IMR-90 (cell line): Measurements from ENCODE around the gene FNDC3A. TPM values are rescaled to one million over a fixed set of nuclear protein-coding genes. Genes with fewer than 3 reads are reported as not detected.
"Not testable (repeated sequence)": the region's sequence is repeated elsewhere in the genome, so short reads cannot be mapped to it uniquely, and the experiment has no call there.

Experiments
- ATAC-seq: fragments of 200-7000 bp; cut with Tn5 transposase; 2 replicates; pipeline ENCODE4 v1.9.1; 2020; ENCODE audit warnings: low read depth, mild to moderate bottlenecking, moderate library complexity
- BruUV-seq: library from RNA; stranded (reverse); fragments of 400-500 nt; replicated peaks from 2 replicates; lab custom pipeline; 2021; lab: Mats Ljungman, UMichigan
- CTCF ChIA-PET: fragments of 300-600 bp; formaldehyde crosslinking; extraction: SDS; loops from one replicate; lab custom pipeline; 2021; ENCODE audit warnings: antibody characterized with exemption; lab: Yijun Ruan, JAX
- POLR2A ChIA-PET: fragments of 300-600 bp; sonication (Branson Sonifier 250); formaldehyde crosslinking; loops from one replicate; lab custom pipeline; 2022; ENCODE audit warnings: antibody characterized with exemption; ENCODE audit not compliant: unreplicated experiment; lab: Charles Lee
- DNase-seq: peaks from one replicate; pipeline ENCODE4 v3.0.0; 2013
- H2AFZ ChIP-seq: replicated peaks from 2 replicates; pipeline ENCODE3; 2013; ENCODE audit warnings: low read length, mild to moderate bottlenecking; ENCODE audit not compliant: poor library complexity
- H2AK5ac ChIP-seq: 2 replicates; pipeline ENCODE4 v1.6.1; 2013; ENCODE audit warnings: low read depth, low read length, inconsistent platforms
- H2AK9ac ChIP-seq: replicated peaks from 2 replicates; pipeline ENCODE3; 2013; ENCODE audit warnings: mild to moderate bottlenecking, low read depth, low read length, moderate library complexity; ENCODE audit not compliant: poor library complexity
- H2BK120ac ChIP-seq: 2 replicates; pipeline ENCODE4 v1.6.1; 2013; ENCODE audit warnings: low read depth, low read length, inconsistent platforms
- H2BK15ac ChIP-seq: 3 replicates; pipeline ENCODE4 v1.6.1; 2013; ENCODE audit warnings: low read depth, low read length, inconsistent platforms
- H2BK20ac ChIP-seq: 2 replicates; pipeline ENCODE4 v1.6.1; 2013; ENCODE audit warnings: low read depth, mild to moderate bottlenecking, inconsistent platforms, low read length, moderate library complexity
- H2BK5ac ChIP-seq: 2 replicates; pipeline ENCODE4 v1.6.1; 2013; ENCODE audit warnings: mild to moderate bottlenecking, low read depth, low read length, inconsistent platforms; ENCODE audit not compliant: poor library complexity, severe bottlenecking
- H3K14ac ChIP-seq: replicated peaks from 2 replicates; pipeline ENCODE4 v1.6.1; 2013; ENCODE audit warnings: low read depth, low read length, inconsistent platforms
- H3K18ac ChIP-seq: 2 replicates; pipeline ENCODE4 v1.6.1; 2013; ENCODE audit warnings: low read depth, low read length, control low read depth
- H3K23ac ChIP-seq: 2 replicates; pipeline ENCODE4 v1.6.1; 2013; ENCODE audit warnings: low read depth, low read length, inconsistent platforms
- H3K27ac ChIP-seq: 2 replicates; pipeline ENCODE4 v1.5.1; 2013; ENCODE audit warnings: mild to moderate bottlenecking, control low read depth, low read length; ENCODE audit not compliant: insufficient read depth
- H3K27me3 ChIP-seq: 2 replicates; pipeline ENCODE4 v1.6.1; 2013; ENCODE audit warnings: low read length; ENCODE audit not compliant: control insufficient read depth, insufficient read depth
- H3K36me3 ChIP-seq: 2 replicates; pipeline ENCODE4 v1.6.1; 2013; ENCODE audit warnings: low read length, mixed read lengths; ENCODE audit not compliant: control insufficient read depth, insufficient read depth
- H3K4ac ChIP-seq: 2 replicates; pipeline ENCODE4 v1.6.1; 2013; ENCODE audit warnings: low read depth, low read length, inconsistent platforms
- H3K4me1 ChIP-seq: 2 replicates; pipeline ENCODE4 v1.6.1; 2013; ENCODE audit warnings: low read length, mixed read lengths; ENCODE audit not compliant: control insufficient read depth, insufficient read depth
- H3K4me2 ChIP-seq: 2 replicates; pipeline ENCODE4 v1.6.1; 2013; ENCODE audit warnings: low read depth, mild to moderate bottlenecking, control low read depth, low read length, moderate library complexity
- H3K4me3 ChIP-seq: 2 replicates; pipeline ENCODE4 v1.5.1; 2013; ENCODE audit warnings: low read depth, mild to moderate bottlenecking, control low read depth, low read length, moderate library complexity; ENCODE audit not compliant: insufficient read depth
- H3K56ac ChIP-seq: 2 replicates; pipeline ENCODE4 v1.6.1; 2013; ENCODE audit warnings: low read length, inconsistent platforms; ENCODE audit not compliant: insufficient read depth; ENCODE audit errors: extremely low read depth
- H3K79me1 ChIP-seq, 2 experiments: 2 replicates each; pipeline ENCODE4 v1.6.1; 2013; ENCODE audit warnings: low read length in 2 of 2, inconsistent platforms in 1 of 2, low read depth in 1 of 2
- H3K9ac ChIP-seq: 2 replicates; pipeline ENCODE4 v1.6.1; 2013; ENCODE audit warnings: low read depth, low read length, control low read depth
- H3K9me1 ChIP-seq: 2 replicates; pipeline ENCODE4 v1.6.1; 2013; ENCODE audit warnings: low read length, inconsistent platforms; ENCODE audit not compliant: insufficient read depth
- H3K9me3 ChIP-seq: 2 replicates; pipeline ENCODE4 v1.6.1; 2013; ENCODE audit warnings: low read length; ENCODE audit not compliant: control insufficient read depth, insufficient read depth
- H4K20me1 ChIP-seq: 2 replicates; pipeline ENCODE4 v1.6.1; 2013; ENCODE audit warnings: low read length, inconsistent platforms; ENCODE audit not compliant: insufficient read depth
- H4K5ac ChIP-seq: 2 replicates; pipeline ENCODE4 v1.6.1; 2013; ENCODE audit warnings: mild to moderate bottlenecking, low read depth, low read length, control low read depth
- H4K8ac ChIP-seq, 2 experiments: 2 replicates each; pipeline ENCODE4 v1.6.1; 2013; ENCODE audit warnings: low read depth in 2 of 2, low read length in 2 of 2, control low read depth in 1 of 2, inconsistent platforms in 1 of 2
- H4K91ac ChIP-seq: 2 replicates; pipeline ENCODE4 v1.6.1; 2013; ENCODE audit warnings: low read depth, low read length, inconsistent platforms; ENCODE audit not compliant: insufficient read depth
- BHLHE40 ChIP-seq: fragments of 150-350 bp; IDR thresholded peaks from 2 replicates; pipeline ENCODE4 v1.6.1; 2016; ENCODE audit warnings: mild to moderate bottlenecking, low read depth, low read length
- CEBPB ChIP-seq: IDR thresholded peaks from 2 replicates; pipeline ENCODE4 v1.6.1; 2012; ENCODE audit warnings: low read depth, low read length, improper control_type of control experiment
- MXI1 ChIP-seq: IDR thresholded peaks from 2 replicates; pipeline ENCODE4 v1.6.1; 2012; ENCODE audit warnings: low read depth, mild to moderate bottlenecking, low read length, moderate library complexity, borderline replicate concordance
- NFE2L2 ChIP-seq: fragments of 150-350 bp; IDR thresholded peaks from 2 replicates; pipeline ENCODE4 v1.6.1; 2016; ENCODE audit warnings: low read depth, mild to moderate bottlenecking, low read length
- SMC3 ChIP-seq: fragments of 150-350 bp; IDR thresholded peaks from 2 replicates; pipeline ENCODE4 v1.6.1; 2016; ENCODE audit warnings: low read depth, mild to moderate bottlenecking, antibody characterized with exemption, low read length, moderate library complexity
- WGBS, 2 experiments: methylation state at CpG; one replicate each; pipeline versions ENCODE4 v1.1.5 to v1.1.7; 2013; ENCODE audit warnings: missing lambda C conversion rate in 2 of 2; ENCODE audit not compliant: insufficient read length in 1 of 2; ENCODE audit errors: extremely low coverage in 2 of 2; 5-methylcytosine and 5-hydroxymethylcytosine counted together
- dilution Hi-C: fragments of 300-500 bp; cut with HindIII; formaldehyde crosslinking; loops from one replicate; pipeline ENCODE4 v1.14.3; 2018; ENCODE audit warnings: low sequenced_read_pairs; ENCODE audit not compliant: unreplicated experiment
- in situ Hi-C: fragments of 300-500 bp; cut with MboI; formaldehyde crosslinking; loops from 3 replicates; pipeline ENCODE4 v1.14.3; 2019; ENCODE audit warnings: low sequenced_read_pairs, inconsistent platforms, mixed read lengths
- intact Hi-C: fragments of 100-400 bp; cut with micrococcal nuclease; formaldehyde crosslinking; loops from 2 replicates; pipeline ENCODE4 v1.10.0; 2022
- polyA plus RNA-seq, 3 experiments: library from polyadenylated mRNA; depleted of rRNA; stranded (reverse); fragments of >200 nt; gene quantifications; 2 replicates each; pipeline ENCODE4 v1.2.3, GENCODE V29; 2012; ENCODE audit warnings: low replicate concordance in 1 of 3
- total RNA-seq: library from RNA; depleted of rRNA; stranded (reverse); fragments of >200 nt; gene quantifications from 2 replicates; pipeline ENCODE4 v1.2.3, GENCODE V29; 2012
- TF ChIP-seq, protein P1 (sequence below): fragments of 150-350 bp; IDR thresholded peaks from 2 replicates; pipeline ENCODE4 v1.6.1; 2017; ENCODE audit warnings: mild to moderate bottlenecking, antibody characterized with exemption, low read length, low read depth

The FNDC3A gene
- total and polyA plus RNA-seq, 2 of the 4 experiments (the other 2 are of a cell fraction): 29.2 to 60.4 TPM

DNA sequence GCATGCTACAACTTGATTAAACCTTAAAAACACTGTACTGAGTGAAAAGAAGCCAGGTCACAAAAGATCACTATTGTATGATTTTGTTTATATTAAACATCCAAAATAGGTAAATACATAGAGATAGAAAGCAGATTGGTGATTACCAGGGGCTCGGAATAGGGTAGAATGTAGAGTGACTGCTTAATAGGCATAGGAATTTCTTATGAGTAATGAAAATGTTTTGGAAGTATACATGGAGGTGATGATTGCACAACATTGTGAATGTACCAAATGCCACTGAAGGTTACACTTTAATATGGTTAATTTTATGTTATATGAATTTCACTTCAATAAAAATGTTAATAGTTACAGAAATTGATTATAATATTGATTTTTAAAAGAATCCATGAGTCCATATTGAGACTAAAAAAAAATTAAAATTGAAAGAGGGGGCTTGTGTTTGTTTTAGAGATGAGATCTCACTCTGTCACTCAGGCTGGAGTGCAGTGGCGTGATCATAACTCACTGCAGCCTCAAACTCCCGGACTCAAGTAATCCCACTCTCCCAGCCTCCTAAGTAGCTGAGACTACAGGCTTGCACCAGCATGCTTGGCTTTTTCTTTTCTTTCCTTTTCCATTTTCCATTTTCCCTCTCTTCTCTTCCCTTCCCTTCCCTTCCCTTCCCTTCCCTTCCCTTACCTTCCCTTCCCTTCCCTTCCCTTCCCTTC, 85.1 kb downstream of the FNDC3A start:
- Histone ChIP-seq H2BK15ac (no peak overlapping the region), H3K36me3 (peaks cover 1% of the 10 kb centered on the region; the same call in 1 of the 2 replicates), H3K14ac (no peak overlapping the region), H4K20me1 (no peaks in the 10 kb centered on the region), H3K18ac (peak overlapping the region; percentile 70), H2AK5ac (peak overlapping the region; percentile 81), H2AFZ (no peak overlapping the region), H2AK9ac (no peak overlapping the region), H4K91ac (no peak overlapping the region), H3K27ac (no peak overlapping the region), H2BK20ac (peak overlapping the region; percentile 14; the same call in 1 of the 2 replicates), H4K8ac (peak overlapping the region in 1 of 2 experiments; percentile 38; a peak in 1 of 4 replicates), H4K5ac (peak overlapping the region; percentile 87; the same call in 1 of the 2 replicates), H3K9me1 (no peaks in the 10 kb centered on the region), H3K4me3 (no peak overlapping the region), H3K27me3 (no peaks in the 10 kb centered on the region), H3K9ac (no peak overlapping the region), H3K56ac (no peak overlapping the region), H3K4ac (no peak overlapping the region), H3K4me2 (no peak overlapping the region), H2BK5ac (peak overlapping the region; percentile 72), H2BK120ac (no peak overlapping the region), H3K9me3 (no peaks in the 10 kb centered on the region), H3K23ac (no peak overlapping the region), H3K4me1 (peaks cover 3% of the 10 kb centered on the region; the same call in 1 of the 2 replicates), H3K79me1 (peaks cover 28 to 44% of the 10 kb centered on the region in 2 experiments)
- TF ChIP-seq NFE2L2 (no peak), BHLHE40 (no peak), CEBPB (peak; percentile 95), SMC3 (no peak), MXI1 (no peak)
- TF ChIP-seq, protein P1, sequence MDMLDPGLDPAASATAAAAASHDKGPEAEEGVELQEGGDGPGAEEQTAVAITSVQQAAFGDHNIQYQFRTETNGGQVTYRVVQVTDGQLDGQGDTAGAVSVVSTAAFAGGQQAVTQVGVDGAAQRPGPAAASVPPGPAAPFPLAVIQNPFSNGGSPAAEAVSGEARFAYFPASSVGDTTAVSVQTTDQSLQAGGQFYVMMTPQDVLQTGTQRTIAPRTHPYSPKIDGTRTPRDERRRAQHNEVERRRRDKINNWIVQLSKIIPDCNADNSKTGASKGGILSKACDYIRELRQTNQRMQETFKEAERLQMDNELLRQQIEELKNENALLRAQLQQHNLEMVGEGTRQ: no peak
- dilution Hi-C loops (no loop called here), intact Hi-C loops (no loop called here), in situ Hi-C loops (no loop called here)
- WGBS, 2 experiments: no CpG with 5 or more reads among the region's 3 CpGs
- ATAC-seq: no peak
- POLR2A ChIA-PET: no interaction called here
- no TSS peak for BruUV-seq
- CTCF ChIA-PET: no interaction called here
- peak; percentile 20 for DNase-seq

DNA sequence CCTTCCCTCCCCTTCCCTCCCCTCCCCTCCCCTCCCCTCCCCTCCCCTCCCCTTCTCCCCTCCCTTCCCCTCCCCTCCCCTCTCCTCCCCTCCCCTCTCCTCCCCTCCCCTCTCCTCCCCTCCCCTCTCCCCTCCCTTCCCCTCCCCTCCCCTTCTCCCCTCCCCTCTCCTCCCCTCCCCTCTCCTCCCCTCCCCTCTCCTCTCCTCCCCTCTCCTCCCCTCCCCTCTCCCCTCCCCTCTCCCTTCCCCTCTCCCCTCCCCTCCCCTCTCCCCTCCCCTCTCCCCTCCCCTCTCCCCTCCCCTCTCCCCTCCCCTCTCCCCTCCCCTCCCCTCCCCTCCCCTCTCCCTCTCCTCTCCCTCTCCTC, 85.7 kb downstream of the FNDC3A start:
- H3K18ac ChIP-seq, intact Hi-C loops, H2BK20ac ChIP-seq, H4K5ac ChIP-seq, H3K4me2 ChIP-seq, H3K4ac ChIP-seq, H3K56ac ChIP-seq, H3K4me3 ChIP-seq, H3K36me3 ChIP-seq, CTCF ChIA-PET, H3K9ac ChIP-seq, H2AK5ac ChIP-seq, H3K27ac ChIP-seq, H4K20me1 ChIP-seq, H2AFZ ChIP-seq, H2AK9ac ChIP-seq, ATAC-seq, H4K91ac ChIP-seq, H2BK15ac ChIP-seq, H2BK5ac ChIP-seq, H2BK120ac ChIP-seq, H3K14ac ChIP-seq, H3K9me3 ChIP-seq, H3K27me3 ChIP-seq, DNase-seq, H3K9me1 ChIP-seq, POLR2A ChIA-PET, BruUV-seq, in situ Hi-C loops, H3K4me1 ChIP-seq, dilution Hi-C loops, H3K23ac ChIP-seq, H4K8ac ChIP-seq: not testable (repeated sequence)
- H3K79me1 ChIP-seq: peaks cover 24 to 41% of the 10 kb centered on the region in 2 experiments
